IPS-20b (cell line): ENCODE data around the gene IMMP2L.

Experiments
- H3K27ac ChIP-seq: one replicate; pipeline ENCODE4 v1.5.1; 2013; ENCODE audit warnings: low read length
- H3K27me3 ChIP-seq: 2 replicates; pipeline ENCODE4 v1.6.1; 2013; ENCODE audit warnings: mild to moderate bottlenecking, low read length, inconsistent platforms; ENCODE audit not compliant: insufficient read depth
- H3K36me3 ChIP-seq: 2 replicates; pipeline ENCODE4 v1.6.1; 2013; ENCODE audit warnings: low read depth, mild to moderate bottlenecking, inconsistent platforms, low read length, moderate library complexity; ENCODE audit not compliant: insufficient read depth
- H3K4me1 ChIP-seq: 2 replicates; pipeline ENCODE4 v1.6.1; 2013; ENCODE audit warnings: mild to moderate bottlenecking, control low read depth, inconsistent platforms, low read length, moderate library complexity; ENCODE audit not compliant: insufficient read depth
- H3K4me3 ChIP-seq: 2 replicates; pipeline ENCODE4 v1.5.1; 2013; ENCODE audit warnings: mild to moderate bottlenecking, low read length, inconsistent platforms
- H3K9ac ChIP-seq: 2 replicates; pipeline ENCODE4 v1.6.1; 2013; ENCODE audit warnings: low read depth, mild to moderate bottlenecking, inconsistent platforms, low read length, moderate library complexity
- H3K9me3 ChIP-seq: 2 replicates; pipeline ENCODE4 v1.6.1; 2013; ENCODE audit warnings: mild to moderate bottlenecking, low read depth, low read length, inconsistent platforms; ENCODE audit not compliant: insufficient read depth

The IMMP2L gene

DNA sequence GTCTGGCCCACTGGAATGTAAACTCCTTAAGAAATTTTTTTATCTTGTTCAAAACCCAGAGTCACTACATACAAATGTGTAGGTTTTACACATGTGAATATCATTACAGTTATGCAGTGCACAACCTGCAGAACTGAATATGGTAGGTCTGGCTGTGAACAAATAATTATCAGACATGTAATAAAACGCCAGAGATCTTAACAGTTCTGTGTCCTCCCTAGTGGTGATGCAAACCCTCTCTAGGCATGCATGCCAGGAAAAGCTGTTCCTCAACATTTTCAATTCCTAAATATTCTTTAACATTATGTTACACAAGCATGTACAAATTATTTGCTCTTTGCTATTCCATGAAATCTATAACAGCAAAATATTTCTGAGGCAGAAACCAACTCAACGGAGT, 124.6 kb downstream of the IMMP2L start:
- Histone ChIP-seq H3K9ac (no peak overlapping the region), H3K36me3 (no peaks in the 10 kb centered on the region), H3K4me1 (no peaks in the 10 kb centered on the region), H3K27ac (no peak overlapping the region), H3K9me3 (peaks cover 8% of the 10 kb centered on the region), H3K4me3 (no peak overlapping the region), H3K27me3 (no peaks in the 10 kb centered on the region)

DNA sequence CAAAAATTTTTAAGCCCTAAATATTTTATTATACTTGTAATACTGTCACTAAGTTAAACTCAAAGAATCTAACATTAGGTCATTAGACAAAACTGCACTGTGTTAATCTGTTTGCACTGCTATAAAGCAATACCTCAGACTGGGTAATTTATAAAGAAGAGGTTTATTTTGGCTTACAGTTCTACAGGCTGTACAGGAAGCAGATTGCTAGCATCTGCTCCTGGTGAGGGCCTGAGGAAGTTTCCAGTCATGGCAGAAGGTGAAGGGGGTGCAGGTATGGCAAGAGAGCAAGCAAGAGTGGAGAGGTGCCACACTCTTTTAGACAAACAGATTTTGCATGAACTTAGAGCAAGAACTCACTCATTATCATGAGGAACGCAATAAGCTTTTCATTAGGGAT, 125.7 kb downstream of the IMMP2L start:
- H3K9ac ChIP-seq, result no peak overlapping the region
- peaks cover 8% of the 10 kb centered on the region for H3K9me3 ChIP-seq
- no peaks in the 10 kb centered on the region for H3K27me3 ChIP-seq
- H3K4me1 ChIP-seq, result no peaks in the 10 kb centered on the region
- H3K4me3 ChIP-seq, result no peak overlapping the region
- no peaks in the 10 kb centered on the region for H3K36me3 ChIP-seq
- no peak overlapping the region for H3K27ac ChIP-seq

DNA sequence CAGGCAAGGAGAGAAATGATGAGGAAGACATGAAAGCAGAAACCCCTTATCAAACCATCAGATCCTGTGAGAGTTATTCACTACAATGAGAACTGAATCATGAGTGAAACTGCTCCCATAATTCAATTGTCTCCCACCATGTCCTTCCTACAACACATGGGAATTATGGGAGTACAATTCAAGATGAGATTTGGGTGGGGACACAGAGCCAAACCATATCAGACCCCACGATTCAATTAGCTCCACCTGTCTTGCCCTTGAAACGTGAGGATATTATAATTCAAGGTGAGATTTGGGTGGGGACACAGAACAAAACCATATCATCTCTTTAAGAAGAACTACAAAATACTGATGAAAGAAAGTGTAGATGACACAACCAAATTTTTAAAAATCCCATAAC, 128.9 kb downstream of the IMMP2L start:
- Histone ChIP-seq H3K36me3 (no peaks in the 10 kb centered on the region), H3K4me3 (no peak overlapping the region), H3K9me3 (peaks cover 8% of the 10 kb centered on the region)

DNA sequence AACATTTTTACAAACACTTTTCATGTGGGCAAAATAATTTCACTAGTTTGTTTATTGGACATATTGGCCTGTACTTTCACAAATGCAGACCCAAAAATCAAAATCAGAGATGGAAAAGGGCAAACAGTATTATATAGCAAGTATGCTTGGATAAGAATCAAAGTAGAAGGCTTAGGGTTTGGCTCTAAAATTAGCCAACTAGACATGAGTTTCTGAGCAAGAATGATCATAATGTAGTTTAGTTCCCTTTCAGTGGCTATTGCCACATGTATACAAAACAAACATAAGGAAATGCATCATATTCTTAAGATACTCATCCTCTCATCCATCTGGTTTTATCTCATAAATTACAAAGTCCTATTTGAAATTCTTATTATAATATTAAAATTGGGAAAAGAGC, 132.5 kb downstream of the IMMP2L start:
- no peak overlapping the region for H3K27ac ChIP-seq
- H3K36me3 ChIP-seq, result no peaks in the 10 kb centered on the region
- H3K4me3 ChIP-seq, result no peak overlapping the region

More for the DNA sequence above, 128.9 kb downstream of the IMMP2L start:
- H3K27ac ChIP-seq, result no peak overlapping the region
- no peaks in the 10 kb centered on the region for H3K27me3 ChIP-seq
- H3K4me1 ChIP-seq, result no peaks in the 10 kb centered on the region
- H3K9ac ChIP-seq, result no peak overlapping the region

DNA sequence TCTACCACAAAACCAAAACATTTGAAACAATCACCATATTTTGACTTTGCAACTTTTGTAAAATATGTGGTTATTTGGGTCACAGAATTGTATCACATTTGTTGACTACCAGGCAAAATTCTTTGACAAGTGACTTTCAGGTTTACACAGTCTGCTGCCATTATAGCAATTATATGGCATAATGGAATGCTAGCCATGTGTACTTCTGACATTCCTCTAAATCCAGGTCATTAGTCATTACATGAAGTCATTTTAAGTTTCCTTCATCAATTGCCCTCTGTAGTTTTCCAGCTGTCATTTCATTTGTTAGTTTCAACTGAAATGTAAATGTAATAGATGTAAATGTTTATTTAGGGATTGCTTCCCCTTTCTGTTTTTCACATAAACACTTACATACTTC, 137.5 kb downstream of the IMMP2L start:
- no peak overlapping the region for H3K4me3 ChIP-seq
- no peak overlapping the region for H3K9ac ChIP-seq
- no peaks in the 10 kb centered on the region for H3K4me1 ChIP-seq
- H3K9me3 ChIP-seq, result no peaks in the 10 kb centered on the region
- no peaks in the 10 kb centered on the region for H3K36me3 ChIP-seq
- H3K27ac ChIP-seq, result no peak overlapping the region
- no peaks in the 10 kb centered on the region for H3K27me3 ChIP-seq

More for the DNA sequence above, 132.5 kb downstream of the IMMP2L start:
- H3K9ac ChIP-seq, result no peak overlapping the region
- no peaks in the 10 kb centered on the region for H3K4me1 ChIP-seq
- H3K9me3 ChIP-seq, result peaks cover 8% of the 10 kb centered on the region
- no peaks in the 10 kb centered on the region for H3K27me3 ChIP-seq

DNA sequence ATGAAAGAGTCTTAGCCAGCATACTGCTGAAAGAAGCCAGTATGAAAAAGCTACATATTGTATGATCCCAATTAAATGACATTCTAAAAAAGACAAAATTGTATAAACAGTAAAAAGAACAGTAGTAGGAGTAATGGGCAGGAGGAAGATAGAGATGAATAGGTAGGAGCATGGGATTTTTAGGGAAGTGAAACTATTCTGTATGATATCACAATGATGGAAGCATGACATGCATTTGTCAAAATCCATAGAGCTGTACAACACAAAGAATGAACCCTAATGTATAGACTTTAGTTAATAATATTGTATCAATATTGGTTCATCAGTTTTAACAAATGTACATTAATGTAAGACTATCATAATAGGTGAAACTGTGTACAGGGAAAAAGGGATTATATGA, 147.9 kb downstream of the IMMP2L start:
- Histone ChIP-seq H3K36me3 (no peaks in the 10 kb centered on the region), H3K9ac (peak overlapping the region; percentile 19; the same call in 1 of the 2 replicates), H3K27ac (no peak overlapping the region), H3K4me3 (peak overlapping the region; percentile 43; the same call in 1 of the 2 replicates), H3K27me3 (no peaks in the 10 kb centered on the region), H3K9me3 (no peaks in the 10 kb centered on the region), H3K4me1 (peaks cover 31% of the 10 kb centered on the region)

DNA sequence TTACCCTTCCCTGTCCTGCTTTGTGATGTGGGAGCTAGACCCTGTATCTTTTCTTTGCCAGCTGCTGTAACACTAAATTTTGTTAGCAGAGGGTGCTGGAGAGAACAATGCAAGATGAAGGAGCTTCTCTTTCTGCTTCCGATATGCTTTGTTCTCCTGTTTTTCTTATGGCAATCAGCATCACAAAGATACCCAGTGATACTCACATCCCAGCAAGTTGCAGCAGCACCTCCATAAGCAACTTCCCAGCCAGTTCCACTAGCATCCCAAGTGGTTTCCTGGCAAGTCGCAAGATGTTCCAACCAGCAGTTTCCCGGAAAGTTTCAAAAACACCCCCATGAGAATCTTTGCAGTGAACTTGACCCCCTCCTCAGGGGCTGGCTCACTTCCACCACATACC, 148.6 kb downstream of the IMMP2L start:
- Histone ChIP-seq H3K9me3 (no peaks in the 10 kb centered on the region), H3K27me3 (no peaks in the 10 kb centered on the region), H3K36me3 (no peaks in the 10 kb centered on the region), H3K27ac (no peak overlapping the region), H3K9ac (peak overlapping the region; percentile 19; the same call in 1 of the 2 replicates), H3K4me3 (peak overlapping the region; percentile 43), H3K4me1 (peaks cover 34% of the 10 kb centered on the region)

DNA sequence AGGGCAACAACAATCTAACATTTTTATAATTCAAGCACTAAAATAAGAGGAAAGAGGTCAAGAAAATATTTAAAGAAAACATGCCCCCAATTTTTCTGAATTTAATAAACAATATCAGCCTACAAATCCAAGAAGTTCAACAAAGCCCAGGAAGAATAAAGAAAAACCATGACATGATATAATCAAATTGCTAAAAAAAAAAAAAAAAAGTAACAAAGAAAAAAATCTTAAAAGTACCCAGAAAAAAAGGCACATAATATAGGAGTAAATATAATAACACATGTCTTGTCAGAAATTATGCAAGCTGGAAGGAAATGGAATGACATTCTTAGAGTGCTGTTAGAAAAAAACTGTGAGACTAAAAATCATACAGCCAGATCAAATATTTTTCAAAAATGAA, 151.4 kb downstream of the IMMP2L start:
- no peaks in the 10 kb centered on the region for H3K27me3 ChIP-seq
- no peaks in the 10 kb centered on the region for H3K36me3 ChIP-seq
- no peaks in the 10 kb centered on the region for H3K9me3 ChIP-seq
- H3K27ac ChIP-seq, result no peak overlapping the region
- peaks cover 34% of the 10 kb centered on the region for H3K4me1 ChIP-seq
- no peak overlapping the region for H3K9ac ChIP-seq
- H3K4me3 ChIP-seq, result no peak overlapping the region

DNA sequence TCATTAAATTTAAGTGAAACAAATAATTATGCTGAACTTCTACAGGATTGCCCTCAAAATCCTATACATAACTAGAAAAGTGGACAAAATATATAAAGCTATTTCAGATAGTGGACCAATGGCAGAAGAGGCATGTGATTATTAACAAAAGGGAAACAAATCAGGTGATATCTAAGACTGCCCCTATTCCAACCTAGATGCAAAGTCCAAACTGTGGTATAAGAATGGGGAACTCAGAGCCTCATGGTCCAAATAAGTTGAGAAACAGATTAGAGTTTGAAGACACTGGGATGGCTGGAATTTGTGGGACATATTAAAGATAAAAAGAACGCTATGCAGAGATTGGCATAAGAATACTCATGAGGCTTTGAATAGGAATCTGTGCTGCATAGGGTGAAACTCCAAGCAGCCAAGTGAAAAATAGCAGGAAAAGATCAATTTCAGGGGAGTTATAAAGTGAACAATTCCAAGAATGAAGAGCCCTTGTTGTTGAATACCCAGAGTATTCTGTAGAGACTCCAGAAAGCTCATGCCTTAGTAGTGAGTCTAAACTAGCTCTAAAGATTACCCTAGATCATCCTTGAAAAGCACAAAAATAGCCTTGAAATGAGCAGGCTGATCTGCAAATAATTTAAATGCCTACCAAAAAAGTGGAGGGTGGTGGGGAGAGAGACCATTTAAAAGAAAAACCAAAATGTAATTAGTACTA, 152.4 kb downstream of the IMMP2L start:
- Histone ChIP-seq H3K36me3 (no peaks in the 10 kb centered on the region), H3K4me1 (peaks cover 34% of the 10 kb centered on the region), H3K9ac (no peak overlapping the region), H3K27ac (no peak overlapping the region), H3K27me3 (no peaks in the 10 kb centered on the region), H3K9me3 (no peaks in the 10 kb centered on the region), H3K4me3 (peak overlapping the region; percentile 27; the same call in 1 of the 2 replicates)

DNA sequence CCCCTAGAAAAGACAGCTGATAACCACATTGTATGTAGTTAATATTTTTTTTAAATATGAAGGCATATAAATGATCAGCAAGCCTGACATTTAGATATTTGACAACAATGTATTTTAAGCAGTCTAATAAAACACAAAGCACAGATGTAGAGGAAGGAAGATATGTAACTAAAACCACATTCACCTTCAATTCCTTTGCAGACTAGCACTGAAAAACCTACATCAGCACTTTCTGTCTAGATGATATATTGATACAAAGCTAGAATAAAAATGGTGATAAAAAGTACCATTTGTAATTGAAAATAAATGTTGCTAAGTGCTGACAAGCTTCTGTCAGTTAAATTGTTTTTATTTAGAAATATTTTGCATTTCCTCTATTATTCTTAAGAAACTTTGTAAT, 153.6 kb downstream of the IMMP2L start:
- H3K36me3 ChIP-seq, result no peaks in the 10 kb centered on the region
- H3K9me3 ChIP-seq, result no peaks in the 10 kb centered on the region
- peaks cover 29% of the 10 kb centered on the region for H3K4me1 ChIP-seq
- no peak overlapping the region for H3K9ac ChIP-seq
- H3K27ac ChIP-seq, result no peak overlapping the region
- H3K4me3 ChIP-seq, result no peak overlapping the region
- H3K27me3 ChIP-seq, result no peaks in the 10 kb centered on the region

DNA sequence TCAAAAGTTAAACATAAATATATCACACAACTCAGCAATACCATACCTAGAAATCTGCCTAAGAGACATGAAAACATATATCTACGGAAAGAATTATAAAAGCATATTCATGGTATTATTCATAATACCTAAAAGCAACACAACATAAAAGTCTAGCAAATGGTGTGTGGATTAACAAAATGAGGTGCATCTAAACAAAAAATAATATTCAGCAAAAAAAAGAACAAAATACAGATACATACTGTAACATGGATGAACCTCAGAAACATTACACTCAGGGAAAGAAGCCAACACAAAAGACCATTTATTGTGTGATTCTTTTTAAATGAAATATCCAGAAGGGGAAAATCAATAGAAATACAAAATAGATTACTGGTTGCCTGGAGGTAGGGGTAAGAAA, 155.0 kb downstream of the IMMP2L start:
- H3K36me3 ChIP-seq, result no peaks in the 10 kb centered on the region
- H3K27ac ChIP-seq, result no peak overlapping the region
- no peaks in the 10 kb centered on the region for H3K27me3 ChIP-seq
- no peak overlapping the region for H3K4me3 ChIP-seq
- H3K9me3 ChIP-seq, result no peaks in the 10 kb centered on the region
- peaks cover 23% of the 10 kb centered on the region for H3K4me1 ChIP-seq
- no peak overlapping the region for H3K9ac ChIP-seq

DNA sequence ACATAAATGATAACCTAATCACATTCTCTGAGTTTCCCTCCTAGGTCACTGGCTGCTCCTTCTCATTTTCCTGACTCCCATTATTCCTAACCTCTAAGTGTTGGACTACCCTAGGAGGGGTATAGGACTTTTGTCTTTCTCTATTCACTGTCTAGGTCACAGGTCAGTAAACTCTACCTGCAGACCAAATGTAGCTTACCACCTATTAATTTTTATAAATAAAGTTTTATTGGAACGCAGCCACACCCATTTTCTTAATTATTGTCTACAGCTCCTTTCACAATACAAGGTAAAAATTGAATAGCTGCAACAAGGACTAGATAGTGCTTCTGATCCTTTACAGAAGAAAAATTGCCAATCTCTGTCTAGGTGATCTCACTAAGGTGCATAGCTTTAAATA, 156.7 kb downstream of the IMMP2L start:
- no peaks in the 10 kb centered on the region for H3K27me3 ChIP-seq
- H3K36me3 ChIP-seq, result no peaks in the 10 kb centered on the region
- no peak overlapping the region for H3K4me3 ChIP-seq
- peaks cover 14% of the 10 kb centered on the region for H3K4me1 ChIP-seq
- H3K9ac ChIP-seq, result no peak overlapping the region
- no peak overlapping the region for H3K27ac ChIP-seq
- no peaks in the 10 kb centered on the region for H3K9me3 ChIP-seq
